ENCODE measurements around the gene LACC1.

GRCh38 chr13:43935878-43936277 is 56.2 kb downstream of the LACC1 start:
- TF ChIP-seq CTCF (IDR thresholded peaks at IDR 0.05; ENCODE audit: low read depth, low read length), result no peak
- no peak for TF ChIP-seq POLR2A (IDR thresholded peaks at IDR 0.05; ENCODE audit: extremely low read depth, insufficient read length)

Data from NB4 (cell line).